Astrocyte (in vitro differentiated cells and primary cell): ENCODE results near the gene PPP2R2B. TPM values are rescaled to one million over a fixed set of nuclear protein-coding genes. Genes with fewer than 3 reads are reported as not detected.

Experiments used
- DNase-seq: peaks from one replicate; pipeline ENCODE4 v3.0.0-alpha.2; 2010; ENCODE audit warnings: low read depth
- FAIRE-seq: peaks from 2 replicates; lab custom pipeline; 2011; peaks lifted over from hg19 to GRCh38; lab: Jason Lieb, UNC
- H2AFZ ChIP-seq: 2 replicates; pipeline ENCODE4 v1.6.0; 2012; ENCODE audit warnings: low read depth, low read length, inconsistent platforms
- H3K27ac ChIP-seq: 2 replicates; pipeline ENCODE4 v1.5.1; 2011; ENCODE audit warnings: low read depth, low read length, inconsistent platforms
- H3K27me3 ChIP-seq: 2 replicates; pipeline ENCODE4 v1.6.0; 2011; ENCODE audit warnings: low read length, inconsistent platforms; ENCODE audit not compliant: insufficient read depth
- H3K36me3 ChIP-seq: 2 replicates; pipeline ENCODE4 v1.5.1; 2011; ENCODE audit warnings: low read length, inconsistent platforms; ENCODE audit not compliant: insufficient read depth
- H3K4me1 ChIP-seq: 2 replicates; pipeline ENCODE4 v1.5.1; 2011; ENCODE audit warnings: low read length, inconsistent platforms; ENCODE audit not compliant: insufficient read depth
- H3K4me2 ChIP-seq: 2 replicates; pipeline ENCODE4 v1.6.0; 2012; ENCODE audit warnings: low read length, inconsistent platforms
- H3K4me3 ChIP-seq: 2 replicates; pipeline ENCODE4 v1.5.1; 2011; ENCODE audit warnings: low read depth, mild to moderate bottlenecking, low read length, inconsistent platforms; ENCODE audit not compliant: insufficient read depth
- H3K79me2 ChIP-seq: 2 replicates; pipeline ENCODE4 v1.6.0; 2012; ENCODE audit warnings: mild to moderate bottlenecking, low read length, inconsistent platforms; ENCODE audit not compliant: insufficient read depth
- H3K9ac ChIP-seq: 2 replicates; pipeline ENCODE4 v1.6.0; 2012; ENCODE audit warnings: mild to moderate bottlenecking, low read length, inconsistent platforms
- H3K9me3 ChIP-seq: 2 replicates; pipeline ENCODE4 v1.5.1; 2012; ENCODE audit warnings: low read depth, mild to moderate bottlenecking, low read length, inconsistent platforms; ENCODE audit not compliant: insufficient read depth
- H4K20me1 ChIP-seq: 2 replicates; pipeline ENCODE4 v1.6.0; 2012; ENCODE audit warnings: low read length, inconsistent platforms; ENCODE audit not compliant: insufficient read depth
- H3K27ac Mint-ChIP-seq: one replicate; pipeline ENCODE4 v1.8.0; 2021; ENCODE audit warnings: mild to moderate bottlenecking, mixed read lengths; ENCODE audit not compliant: unreplicated experiment
- H3K27me3 Mint-ChIP-seq: one replicate; pipeline ENCODE4 v1.8.0; 2021; ENCODE audit warnings: low read depth, mixed read lengths; ENCODE audit not compliant: unreplicated experiment
- H3K36me3 Mint-ChIP-seq: one replicate; pipeline ENCODE4 v1.8.0; 2021; ENCODE audit warnings: low read depth, mixed read lengths; ENCODE audit not compliant: unreplicated experiment
- H3K4me1 Mint-ChIP-seq: one replicate; pipeline ENCODE4 v1.8.0; 2021; ENCODE audit warnings: low read depth, mixed read lengths; ENCODE audit not compliant: unreplicated experiment
- H3K4me3 Mint-ChIP-seq: one replicate; pipeline ENCODE4 v1.8.0; 2021; ENCODE audit warnings: mild to moderate bottlenecking, moderate library complexity, mixed read lengths; ENCODE audit not compliant: unreplicated experiment
- H3K9me3 Mint-ChIP-seq: one replicate; pipeline ENCODE4 v1.8.0; 2021; ENCODE audit warnings: mild to moderate bottlenecking, mixed read lengths; ENCODE audit not compliant: unreplicated experiment
- EZH2 ChIP-seq: IDR thresholded peaks from 2 replicates; pipeline ENCODE4 v1.6.1; 2012; ENCODE audit warnings: mild to moderate bottlenecking, low read length, inconsistent platforms; ENCODE audit not compliant: insufficient read depth
- total RNA-seq: library from RNA; stranded (reverse); gene quantifications from 2 replicates; pipeline ENCODE4 v1.2.1, GENCODE V29; 2021
- TF ChIP-seq, protein P1 (sequence below): IDR thresholded peaks from 2 replicates; pipeline ENCODE4 v1.5.1; 2011; ENCODE audit warnings: low read depth, mild to moderate bottlenecking, inconsistent platforms, low read length, moderate library complexity; ENCODE audit not compliant: insufficient read depth

PPP2R2B gene
- total RNA-seq, 1 donor from 2014 or later, result 5.2 TPM

DNA sequence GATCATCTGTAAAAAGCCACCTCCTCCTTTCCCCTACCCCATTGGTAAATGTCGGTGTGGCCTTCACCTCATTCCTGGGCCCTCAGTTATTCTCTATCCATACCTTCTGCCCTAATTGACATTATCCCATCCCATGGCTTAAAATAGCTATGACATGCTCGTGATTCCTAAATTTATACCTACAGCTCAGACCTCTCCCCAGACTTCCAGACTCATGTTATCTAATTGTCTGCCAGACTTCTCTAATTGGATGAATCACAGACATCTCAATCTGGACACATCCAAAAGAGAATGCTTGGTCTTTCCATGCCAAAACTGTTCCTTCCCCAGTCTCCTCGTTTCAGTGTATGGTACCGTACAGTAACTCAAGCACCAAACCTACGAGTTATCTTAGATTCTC, 249.6 kb downstream of the PPP2R2B start:
- no peaks in the 10 kb centered on the region for H3K79me2 ChIP-seq
- peaks cover 5% of the 10 kb centered on the region for H3K36me3 Mint-ChIP-seq
- H3K27ac ChIP-seq, result no peak overlapping the region
- H3K4me3 Mint-ChIP-seq, result no peak overlapping the region
- H3K4me3 ChIP-seq, result no peak overlapping the region
- no peak for DNase-seq
- no peak overlapping the region for H3K4me2 ChIP-seq
- H2AFZ ChIP-seq, result no peak overlapping the region
- no peaks in the 10 kb centered on the region for H3K27me3 Mint-ChIP-seq
- H3K36me3 ChIP-seq, result no peaks in the 10 kb centered on the region
- H3K4me1 ChIP-seq, result no peaks in the 10 kb centered on the region
- no peaks in the 10 kb centered on the region for H3K9me3 ChIP-seq
- H3K9me3 Mint-ChIP-seq, result peaks cover 5% of the 10 kb centered on the region
- no peak for FAIRE-seq
- H3K27me3 ChIP-seq, result no peaks in the 10 kb centered on the region
- H3K27ac Mint-ChIP-seq, result no peak overlapping the region
- no peak overlapping the region for H3K9ac ChIP-seq
- no peak for TF ChIP-seq EZH2
- TF ChIP-seq, protein P1, sequence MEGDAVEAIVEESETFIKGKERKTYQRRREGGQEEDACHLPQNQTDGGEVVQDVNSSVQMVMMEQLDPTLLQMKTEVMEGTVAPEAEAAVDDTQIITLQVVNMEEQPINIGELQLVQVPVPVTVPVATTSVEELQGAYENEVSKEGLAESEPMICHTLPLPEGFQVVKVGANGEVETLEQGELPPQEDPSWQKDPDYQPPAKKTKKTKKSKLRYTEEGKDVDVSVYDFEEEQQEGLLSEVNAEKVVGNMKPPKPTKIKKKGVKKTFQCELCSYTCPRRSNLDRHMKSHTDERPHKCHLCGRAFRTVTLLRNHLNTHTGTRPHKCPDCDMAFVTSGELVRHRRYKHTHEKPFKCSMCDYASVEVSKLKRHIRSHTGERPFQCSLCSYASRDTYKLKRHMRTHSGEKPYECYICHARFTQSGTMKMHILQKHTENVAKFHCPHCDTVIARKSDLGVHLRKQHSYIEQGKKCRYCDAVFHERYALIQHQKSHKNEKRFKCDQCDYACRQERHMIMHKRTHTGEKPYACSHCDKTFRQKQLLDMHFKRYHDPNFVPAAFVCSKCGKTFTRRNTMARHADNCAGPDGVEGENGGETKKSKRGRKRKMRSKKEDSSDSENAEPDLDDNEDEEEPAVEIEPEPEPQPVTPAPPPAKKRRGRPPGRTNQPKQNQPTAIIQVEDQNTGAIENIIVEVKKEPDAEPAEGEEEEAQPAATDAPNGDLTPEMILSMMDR, result no peak
- H3K4me1 Mint-ChIP-seq, result no peaks in the 10 kb centered on the region
- no peaks in the 10 kb centered on the region for H4K20me1 ChIP-seq

DNA sequence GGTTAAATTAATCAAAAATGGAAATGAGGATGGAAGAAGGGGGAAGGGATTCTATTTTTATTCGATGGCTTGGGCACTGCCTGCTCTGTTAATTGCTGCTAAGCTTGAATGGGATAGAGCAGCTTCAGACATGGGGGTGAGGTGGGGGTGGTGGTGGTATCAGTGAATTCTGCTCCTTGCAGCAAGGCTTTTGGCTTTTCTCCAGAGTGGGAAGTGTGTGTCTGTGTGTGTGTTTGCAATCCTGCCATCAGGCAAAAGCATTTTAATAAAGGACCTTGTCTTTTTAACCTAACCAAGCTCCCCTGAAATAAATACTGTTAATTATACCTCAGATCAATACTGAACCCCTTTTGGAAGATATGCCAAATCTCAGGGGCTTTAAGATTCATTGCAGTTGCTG, 251.6 kb downstream of the PPP2R2B start:
- Mint-ChIP-seq H3K4me3 (no peak overlapping the region), H3K9me3 (peaks cover 3% of the 10 kb centered on the region), H3K27me3 (no peaks in the 10 kb centered on the region), H3K27ac (no peak overlapping the region), H3K36me3 (no peaks in the 10 kb centered on the region), H3K4me1 (no peaks in the 10 kb centered on the region)
- Histone ChIP-seq H3K9me3 (no peaks in the 10 kb centered on the region), H3K9ac (no peak overlapping the region), H3K27ac (no peak overlapping the region), H2AFZ (no peak overlapping the region), H3K36me3 (no peaks in the 10 kb centered on the region), H3K4me3 (no peak overlapping the region), H3K27me3 (no peaks in the 10 kb centered on the region), H3K79me2 (no peaks in the 10 kb centered on the region), H4K20me1 (no peaks in the 10 kb centered on the region), H3K4me2 (no peak overlapping the region), H3K4me1 (no peaks in the 10 kb centered on the region)
- FAIRE-seq, result no peak
- TF ChIP-seq, protein P1, result no peak
- TF ChIP-seq EZH2, result no peak
- DNase-seq, result no peak

DNA sequence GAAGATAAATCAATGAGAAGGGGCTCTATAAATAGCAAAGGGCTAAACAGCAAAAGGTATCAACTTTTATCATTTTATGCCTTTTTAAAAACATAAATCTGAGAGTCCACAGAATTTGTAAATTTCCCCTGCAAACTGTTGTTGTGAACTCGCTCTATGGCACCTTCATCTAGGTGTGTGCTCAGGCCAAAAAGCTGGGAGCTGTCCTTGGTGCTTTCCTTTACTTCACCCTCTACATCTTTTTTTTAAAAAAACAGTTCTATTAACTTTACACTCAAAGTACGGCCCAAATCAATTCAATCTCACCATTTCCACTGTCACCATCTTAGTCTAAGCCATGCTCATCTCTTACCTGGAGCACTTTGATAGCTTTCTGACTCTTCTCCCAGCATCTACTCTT, 254.4 kb downstream of the PPP2R2B start:
- DNase-seq, result no peak
- no peak overlapping the region for H3K27ac Mint-ChIP-seq
- TF ChIP-seq, protein P1, result no peak

More for the DNA sequence above, 254.4 kb downstream of the PPP2R2B start:
- H4K20me1 ChIP-seq, result no peaks in the 10 kb centered on the region
- no peak overlapping the region for H3K9ac ChIP-seq
- H3K9me3 Mint-ChIP-seq, result peaks cover 3% of the 10 kb centered on the region
- H3K79me2 ChIP-seq, result no peaks in the 10 kb centered on the region
- no peaks in the 10 kb centered on the region for H3K36me3 ChIP-seq
- no peaks in the 10 kb centered on the region for H3K27me3 Mint-ChIP-seq
- no peak for FAIRE-seq
- no peak overlapping the region for H3K4me3 ChIP-seq
- H3K4me3 Mint-ChIP-seq, result no peak overlapping the region
- no peak overlapping the region for H2AFZ ChIP-seq
- H3K36me3 Mint-ChIP-seq, result no peaks in the 10 kb centered on the region
- no peaks in the 10 kb centered on the region for H3K4me1 Mint-ChIP-seq
- H3K27me3 ChIP-seq, result no peaks in the 10 kb centered on the region
- no peaks in the 10 kb centered on the region for H3K4me1 ChIP-seq
- H3K27ac ChIP-seq, result no peak overlapping the region
- H3K9me3 ChIP-seq, result no peaks in the 10 kb centered on the region
- no peak overlapping the region for H3K4me2 ChIP-seq
